Parathyroid adenoma (tissue), 2 donors: ENCODE measurements around the gene BAG1.

ENCODE experiments used
- H2AFZ ChIP-seq: fragments of 300-600 bp; sonication (generic); one replicate; pipeline ENCODE4 v1.7.0; 2017; ENCODE audit warnings: antibody characterized with exemption, mild to moderate bottlenecking
- H3K27ac ChIP-seq: fragments of 300-600 bp; sonication (generic); one replicate; pipeline ENCODE4 v1.7.0; 2017
- H3K27me3 ChIP-seq: fragments of 300-600 bp; sonication (generic); one replicate; pipeline ENCODE4 v1.7.0; 2017; ENCODE audit warnings: low read length; ENCODE audit not compliant: control insufficient read depth, insufficient read depth
- H3K36me3 ChIP-seq: fragments of 300-600 bp; sonication (generic); one replicate; pipeline ENCODE4 v1.7.0; 2017; ENCODE audit warnings: low read length; ENCODE audit not compliant: control insufficient read depth, insufficient read depth
- H3K4me1 ChIP-seq: fragments of 300-600 bp; sonication (generic); one replicate; pipeline ENCODE4 v1.7.0; 2017; ENCODE audit warnings: control low read depth
- H3K4me2 ChIP-seq: fragments of 300-600 bp; sonication (generic); one replicate; pipeline ENCODE4 v1.7.0; 2017; ENCODE audit warnings: low read length
- H3K4me3 ChIP-seq: fragments of 300-600 bp; sonication (generic); one replicate; pipeline ENCODE4 v1.7.0; 2017; ENCODE audit warnings: low read depth, low read length
- H3K79me2 ChIP-seq: fragments of 300-600 bp; sonication (generic); one replicate; pipeline ENCODE4 v1.7.0; 2017; ENCODE audit warnings: control low read depth
- H3K9ac ChIP-seq: fragments of 300-600 bp; sonication (generic); one replicate; pipeline ENCODE4 v1.7.0; 2017; ENCODE audit warnings: mild to moderate bottlenecking
- H3K9me3 ChIP-seq: fragments of 300-600 bp; sonication (generic); one replicate; pipeline ENCODE4 v1.7.0; 2017; ENCODE audit warnings: low read length; ENCODE audit not compliant: control insufficient read depth
- TF ChIP-seq, protein P1 (sequence below): fragments of 300-600 bp; sonication (generic); IDR thresholded peaks from one replicate; pipeline ENCODE4 v1.7.0; 2017; ENCODE audit warnings: antibody characterized with exemption, mild to moderate bottlenecking
- donor health status: primary hyperparathyroidism.

Gene BAG1

DNA sequence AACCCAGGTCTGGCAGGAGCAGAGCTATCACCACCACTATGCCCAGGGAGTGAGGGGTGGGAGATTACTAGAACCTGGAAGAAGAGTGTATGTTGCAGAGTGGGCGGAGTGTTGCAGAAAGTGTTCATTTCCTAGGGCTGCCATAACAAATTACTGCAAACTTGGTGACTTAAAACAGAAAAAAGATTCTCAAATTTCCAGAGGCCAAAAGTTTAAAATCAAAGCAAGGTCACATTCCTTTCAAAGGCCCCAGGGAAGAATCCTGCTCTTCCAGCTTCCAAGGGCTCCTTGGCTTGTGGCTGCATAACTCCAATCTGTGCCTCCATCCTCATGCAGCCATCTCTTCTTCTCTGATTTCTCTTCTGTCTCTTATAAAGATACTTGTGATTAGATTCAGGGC is 55.1 kb downstream of the BAG1 start:
- Histone ChIP-seq H3K27me3 (no peaks in the 10 kb centered on the region), H3K36me3 (no peaks in the 10 kb centered on the region), H3K27ac (no peak overlapping the region), H3K4me2 (no peak overlapping the region), H2AFZ (no peak overlapping the region), H3K79me2 (no peaks in the 10 kb centered on the region), H3K4me3 (no peak overlapping the region), H3K4me1 (peaks cover 18% of the 10 kb centered on the region), H3K9ac (no peak overlapping the region), H3K9me3 (no peaks in the 10 kb centered on the region)
- TF ChIP-seq, protein P1, sequence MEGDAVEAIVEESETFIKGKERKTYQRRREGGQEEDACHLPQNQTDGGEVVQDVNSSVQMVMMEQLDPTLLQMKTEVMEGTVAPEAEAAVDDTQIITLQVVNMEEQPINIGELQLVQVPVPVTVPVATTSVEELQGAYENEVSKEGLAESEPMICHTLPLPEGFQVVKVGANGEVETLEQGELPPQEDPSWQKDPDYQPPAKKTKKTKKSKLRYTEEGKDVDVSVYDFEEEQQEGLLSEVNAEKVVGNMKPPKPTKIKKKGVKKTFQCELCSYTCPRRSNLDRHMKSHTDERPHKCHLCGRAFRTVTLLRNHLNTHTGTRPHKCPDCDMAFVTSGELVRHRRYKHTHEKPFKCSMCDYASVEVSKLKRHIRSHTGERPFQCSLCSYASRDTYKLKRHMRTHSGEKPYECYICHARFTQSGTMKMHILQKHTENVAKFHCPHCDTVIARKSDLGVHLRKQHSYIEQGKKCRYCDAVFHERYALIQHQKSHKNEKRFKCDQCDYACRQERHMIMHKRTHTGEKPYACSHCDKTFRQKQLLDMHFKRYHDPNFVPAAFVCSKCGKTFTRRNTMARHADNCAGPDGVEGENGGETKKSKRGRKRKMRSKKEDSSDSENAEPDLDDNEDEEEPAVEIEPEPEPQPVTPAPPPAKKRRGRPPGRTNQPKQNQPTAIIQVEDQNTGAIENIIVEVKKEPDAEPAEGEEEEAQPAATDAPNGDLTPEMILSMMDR, result no peak

DNA sequence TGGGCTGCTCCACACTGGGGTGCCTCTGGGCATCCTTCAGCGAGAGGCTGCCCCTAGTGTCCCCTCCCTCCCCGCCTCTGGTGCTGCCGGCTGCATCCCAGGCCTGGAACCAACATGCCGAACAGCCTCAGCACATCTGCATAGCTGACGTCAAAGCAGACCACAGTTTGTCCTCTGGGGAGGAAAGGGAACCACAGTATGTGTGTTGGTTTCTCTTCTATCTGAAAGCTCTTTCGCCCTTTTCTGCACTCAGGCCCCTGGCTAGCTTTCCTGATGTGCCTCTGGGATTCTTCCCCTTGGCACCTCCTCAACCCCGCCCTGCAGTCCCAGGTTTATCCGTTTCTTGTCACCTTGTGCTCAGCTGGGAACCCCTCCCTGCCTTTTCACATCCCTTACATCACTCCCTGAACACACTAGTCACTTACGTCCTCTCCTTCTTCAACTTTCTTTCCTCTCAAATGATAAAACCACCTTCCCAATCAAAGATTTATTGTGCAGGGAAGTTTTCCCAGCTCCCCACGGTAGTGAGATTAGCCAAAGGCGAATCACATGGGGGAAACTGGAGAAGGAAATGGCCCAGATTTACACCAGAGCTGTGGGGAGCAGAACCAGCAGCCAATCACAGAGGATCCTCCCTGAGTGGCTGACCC is 61.8 kb downstream of the BAG1 start:
- Histone ChIP-seq H3K27me3 (no peaks in the 10 kb centered on the region), H3K4me3 (no peak overlapping the region), H3K27ac (peak overlapping the region; percentile 0), H2AFZ (no peak overlapping the region), H3K9me3 (no peaks in the 10 kb centered on the region), H3K4me1 (no peaks in the 10 kb centered on the region), H3K36me3 (no peaks in the 10 kb centered on the region), H3K79me2 (no peaks in the 10 kb centered on the region), H3K9ac (no peak overlapping the region), H3K4me2 (no peak overlapping the region)
- TF ChIP-seq, protein P1, result no peak
